Measurements from ENCODE around the gene TDO2.

DNA sequence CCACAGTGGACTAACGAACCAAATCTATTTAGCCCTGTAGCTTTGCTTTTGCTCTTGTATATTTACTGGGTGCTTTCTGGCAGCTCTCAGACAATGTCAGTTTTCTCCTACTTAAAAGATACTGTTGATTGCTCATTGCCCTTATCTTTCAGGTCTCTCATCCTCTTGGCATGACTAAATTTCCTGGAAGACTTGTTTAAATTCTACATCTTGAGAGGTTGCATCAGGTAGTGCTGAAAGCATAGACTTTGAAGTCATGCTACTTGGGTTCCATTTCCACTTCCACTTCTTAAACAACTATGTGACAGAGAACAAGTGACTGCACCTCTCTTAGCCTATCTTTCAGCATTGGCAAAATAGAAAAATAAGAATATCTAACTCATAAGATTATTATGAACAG lies 8.4 kb downstream of the TDO2 start:
- TF ChIP-seq, protein P1, sequence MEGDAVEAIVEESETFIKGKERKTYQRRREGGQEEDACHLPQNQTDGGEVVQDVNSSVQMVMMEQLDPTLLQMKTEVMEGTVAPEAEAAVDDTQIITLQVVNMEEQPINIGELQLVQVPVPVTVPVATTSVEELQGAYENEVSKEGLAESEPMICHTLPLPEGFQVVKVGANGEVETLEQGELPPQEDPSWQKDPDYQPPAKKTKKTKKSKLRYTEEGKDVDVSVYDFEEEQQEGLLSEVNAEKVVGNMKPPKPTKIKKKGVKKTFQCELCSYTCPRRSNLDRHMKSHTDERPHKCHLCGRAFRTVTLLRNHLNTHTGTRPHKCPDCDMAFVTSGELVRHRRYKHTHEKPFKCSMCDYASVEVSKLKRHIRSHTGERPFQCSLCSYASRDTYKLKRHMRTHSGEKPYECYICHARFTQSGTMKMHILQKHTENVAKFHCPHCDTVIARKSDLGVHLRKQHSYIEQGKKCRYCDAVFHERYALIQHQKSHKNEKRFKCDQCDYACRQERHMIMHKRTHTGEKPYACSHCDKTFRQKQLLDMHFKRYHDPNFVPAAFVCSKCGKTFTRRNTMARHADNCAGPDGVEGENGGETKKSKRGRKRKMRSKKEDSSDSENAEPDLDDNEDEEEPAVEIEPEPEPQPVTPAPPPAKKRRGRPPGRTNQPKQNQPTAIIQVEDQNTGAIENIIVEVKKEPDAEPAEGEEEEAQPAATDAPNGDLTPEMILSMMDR (optimal IDR thresholded peaks at IDR 0.05 in 1 of 3, IDR thresholded peaks at IDR 0.05 in 1 of 3, conservative IDR thresholded peaks at IDR 0.05 in 1 of 3; ENCODE audit: extremely low read depth in 1 of 3, insufficient read depth in 2 of 3, low read length in 3 of 3): no peak
- no peak for TF ChIP-seq EZH2 (IDR thresholded peaks at IDR 0.05; ENCODE audit: low read length)

Measured in keratinocyte (primary cell).